ENCODE measurements around the gene ARMC7.

DNA sequence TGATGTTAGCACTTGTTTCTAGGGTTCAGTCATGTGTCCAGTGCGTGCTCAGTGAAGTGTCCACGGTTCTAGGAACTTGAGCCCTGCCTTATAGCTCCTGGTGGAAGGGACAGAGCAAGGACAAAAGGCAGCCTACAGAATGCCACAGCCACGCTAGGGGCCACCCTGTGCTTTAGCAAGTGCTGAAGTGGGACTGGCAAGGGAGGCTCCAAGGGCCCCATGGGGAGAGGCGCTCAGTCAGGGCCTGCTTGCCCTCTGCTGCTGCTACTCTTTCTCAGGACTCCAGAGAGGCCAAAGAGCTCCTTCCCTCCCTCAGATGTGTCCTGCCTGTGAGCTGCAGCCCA is 15.0 kb downstream of the ARMC7 start:
- TF ChIP-seq, protein P1, sequence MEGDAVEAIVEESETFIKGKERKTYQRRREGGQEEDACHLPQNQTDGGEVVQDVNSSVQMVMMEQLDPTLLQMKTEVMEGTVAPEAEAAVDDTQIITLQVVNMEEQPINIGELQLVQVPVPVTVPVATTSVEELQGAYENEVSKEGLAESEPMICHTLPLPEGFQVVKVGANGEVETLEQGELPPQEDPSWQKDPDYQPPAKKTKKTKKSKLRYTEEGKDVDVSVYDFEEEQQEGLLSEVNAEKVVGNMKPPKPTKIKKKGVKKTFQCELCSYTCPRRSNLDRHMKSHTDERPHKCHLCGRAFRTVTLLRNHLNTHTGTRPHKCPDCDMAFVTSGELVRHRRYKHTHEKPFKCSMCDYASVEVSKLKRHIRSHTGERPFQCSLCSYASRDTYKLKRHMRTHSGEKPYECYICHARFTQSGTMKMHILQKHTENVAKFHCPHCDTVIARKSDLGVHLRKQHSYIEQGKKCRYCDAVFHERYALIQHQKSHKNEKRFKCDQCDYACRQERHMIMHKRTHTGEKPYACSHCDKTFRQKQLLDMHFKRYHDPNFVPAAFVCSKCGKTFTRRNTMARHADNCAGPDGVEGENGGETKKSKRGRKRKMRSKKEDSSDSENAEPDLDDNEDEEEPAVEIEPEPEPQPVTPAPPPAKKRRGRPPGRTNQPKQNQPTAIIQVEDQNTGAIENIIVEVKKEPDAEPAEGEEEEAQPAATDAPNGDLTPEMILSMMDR (optimal IDR thresholded peaks at IDR 0.05 in 1 of 3, IDR thresholded peaks at IDR 0.05 in 1 of 3, conservative IDR thresholded peaks at IDR 0.05 in 1 of 3; ENCODE audit: extremely low read depth in 1 of 3, insufficient read depth in 2 of 3, low read length in 3 of 3) = no peak
- TF ChIP-seq EZH2 (IDR thresholded peaks at IDR 0.05; ENCODE audit: low read length) = no peak
